GM12892 (cell line): Measurements from ENCODE around the gene VPS35L.

Experiments
- DNase-seq: peaks from one replicate; pipeline ENCODE4 v3.0.0; 2011; ENCODE audit not compliant: insufficient read length
- FAIRE-seq: peaks from 2 replicates; lab custom pipeline; 2011; peaks lifted over from hg19 to GRCh38; lab: Jason Lieb, UNC
- POLR2A ChIP-seq: IDR thresholded peaks from 2 replicates; pipeline ENCODE4 v1.6.1; 2011; ENCODE audit warnings: low read depth, low read length, control low read depth
- POLR2AphosphoS5 ChIP-seq: IDR thresholded peaks from 2 replicates; pipeline ENCODE4 v1.6.1; 2011; ENCODE audit warnings: low read depth, low read length, control low read depth
- TAF1 ChIP-seq: IDR thresholded peaks from 2 replicates; pipeline ENCODE4 v1.6.1; 2011; ENCODE audit warnings: low read depth, mild to moderate bottlenecking, control low read depth, low read length, borderline replicate concordance

The VPS35L gene

GRCh38 chr16:19741354-19741753 lies 185.9 kb downstream of the VPS35L start:
- DNase-seq (no peak), FAIRE-seq (no peak)
- TF ChIP-seq POLR2A (no peak), POLR2AphosphoS5 (no peak), TAF1 (no peak)

GRCh38 chr16:19743816-19744159 lies 188.3 kb downstream of the VPS35L start:
- FAIRE-seq, result no peak
- TF ChIP-seq POLR2A (no peak), TAF1 (no peak), POLR2AphosphoS5 (no peak)
- DNase-seq, result no peak

- no peak for DNase-seq
- FAIRE-seq, result no peak
- no peak for TF ChIP-seq TAF1
- TF ChIP-seq POLR2AphosphoS5, result no peak
- TF ChIP-seq POLR2A, result no peak
Observed at GRCh38 chr16:19744670-19745069, 189.2 kb downstream of the VPS35L start.

- TF ChIP-seq POLR2A (no peak), POLR2AphosphoS5 (no peak), TAF1 (no peak)
- DNase-seq (no peak), FAIRE-seq (no peak)
Observed at GRCh38 chr16:19745286-19746010, 189.9 kb downstream of the VPS35L start.

GRCh38 chr16:19746561-19746960 lies 191.1 kb downstream of the VPS35L start:
- no peak for DNase-seq
- TF ChIP-seq TAF1 (no peak), POLR2AphosphoS5 (no peak), POLR2A (no peak)
- no peak for FAIRE-seq

- DNase-seq, result no peak
- no peak for FAIRE-seq
- TF ChIP-seq POLR2A (no peak), TAF1 (no peak), POLR2AphosphoS5 (no peak)
Observed at GRCh38 chr16:19748389-19749168, 193.1 kb downstream of the VPS35L start.

- DNase-seq (no peak), FAIRE-seq (no peak)
- TF ChIP-seq POLR2A (no peak), POLR2AphosphoS5 (no peak), TAF1 (no peak)
Observed at GRCh38 chr16:19749571-19750080, 194.1 kb downstream of the VPS35L start.
